Measurements from ENCODE around the gene POMGNT1.
A peak's percentile ranks its signal among the peaks of the same experiment; 100 is the strongest.

Gene POMGNT1

DNA sequence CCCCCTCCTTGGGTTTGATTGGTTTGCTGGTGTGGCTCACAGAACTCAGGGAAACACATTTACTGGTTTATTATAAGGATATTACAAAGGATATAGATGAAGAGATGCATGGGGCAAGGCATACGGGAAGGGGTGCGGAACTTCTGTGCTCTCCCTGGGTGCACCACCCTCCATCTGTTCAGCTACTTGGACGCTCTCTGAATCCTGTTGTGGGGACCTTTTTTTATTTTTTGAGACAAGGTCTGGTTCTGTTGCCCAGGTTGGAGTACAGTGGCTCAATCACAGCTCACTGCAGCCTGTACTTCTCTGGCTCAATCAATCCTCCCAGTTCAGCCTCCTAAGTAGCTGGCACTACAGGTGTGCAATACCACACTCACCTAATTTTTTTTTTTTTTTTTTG, 12.3 kb upstream of the POMGNT1 start:
- DNase-seq (ENCODE audit: low spot score), result no peak

DNA sequence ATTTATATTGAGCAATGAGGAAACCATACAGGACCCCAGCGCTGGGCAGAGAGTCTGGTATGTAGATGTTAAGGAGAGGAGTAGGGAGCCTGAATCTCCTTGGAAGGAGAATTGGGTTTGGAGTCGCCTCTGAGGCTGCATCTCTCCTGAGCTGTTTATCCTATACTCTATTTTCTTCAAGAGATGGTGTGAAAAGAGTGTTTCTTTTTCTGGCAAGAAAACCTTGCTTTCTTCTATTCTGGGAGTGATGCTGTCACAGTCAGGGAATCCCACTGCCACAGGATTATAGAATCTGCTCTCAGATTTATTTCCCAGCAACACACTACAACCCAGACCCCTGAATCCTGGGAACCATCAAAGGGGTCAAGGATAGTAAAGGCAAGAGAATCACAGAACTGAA, 8.2 kb upstream of the POMGNT1 start:
- no peak for DNase-seq (ENCODE audit: low spot score)

DNA sequence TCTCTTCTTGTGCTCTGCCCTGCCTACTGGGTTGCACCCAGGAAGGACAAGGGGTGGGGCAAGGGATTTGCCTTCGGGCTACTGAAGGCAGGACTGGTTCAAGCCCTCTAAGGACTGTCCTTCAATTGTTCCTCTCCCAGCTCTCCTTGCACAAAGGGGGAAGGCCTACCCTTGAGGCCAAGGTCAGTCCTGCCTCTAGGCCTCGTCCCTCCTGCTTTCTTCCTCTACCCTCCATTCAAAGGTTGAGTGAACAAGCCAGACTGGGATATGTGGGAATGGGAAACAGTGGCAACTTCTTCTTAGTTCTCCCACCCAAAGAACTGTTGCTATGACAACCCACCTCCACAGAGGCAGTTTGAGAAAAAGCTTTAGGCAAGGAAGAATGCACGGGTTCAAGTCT, 7.6 kb upstream of the POMGNT1 start:
- DNase-seq (ENCODE audit: low spot score), result no peak

DNA sequence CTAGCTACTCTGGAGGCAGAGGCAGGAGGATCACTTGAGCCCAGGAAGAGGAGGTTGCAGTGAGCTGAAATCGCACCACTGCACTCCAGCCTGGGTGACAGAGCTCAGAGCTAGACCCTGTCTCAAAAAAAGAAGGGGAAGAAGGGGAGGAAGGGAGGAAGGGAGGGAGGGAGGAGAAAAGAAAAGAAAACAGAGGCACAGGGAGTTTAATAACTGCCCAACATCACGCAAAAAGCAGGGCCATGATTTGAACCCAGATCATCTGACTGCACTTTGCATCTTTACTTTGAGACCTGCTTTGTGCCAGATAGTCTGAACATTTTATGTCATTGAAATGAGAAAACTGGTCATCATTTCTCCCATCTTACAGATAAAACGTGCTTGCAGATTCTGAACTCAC, 6.9 kb upstream of the POMGNT1 start:
- DNase-seq (ENCODE audit: low spot score), result no peak

DNA sequence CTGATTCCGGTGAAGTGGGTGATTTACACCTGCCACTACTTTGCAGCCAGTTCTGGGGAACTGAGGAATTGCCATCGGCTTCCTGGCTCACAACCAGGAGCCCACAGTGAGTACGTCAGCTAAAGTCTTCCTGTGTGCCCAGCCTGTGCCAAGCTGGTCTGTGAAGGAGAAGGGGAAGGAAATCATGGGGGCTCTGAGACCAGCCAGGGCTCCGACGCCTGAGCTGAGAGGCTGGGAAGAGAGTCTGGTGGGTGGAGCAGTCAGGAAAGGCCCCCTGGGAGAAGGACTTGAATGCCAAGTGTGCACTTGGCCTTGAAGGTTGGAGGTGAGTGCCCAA, 6.1 kb upstream of the POMGNT1 start:
- no peak for DNase-seq (ENCODE audit: low spot score)

DNA sequence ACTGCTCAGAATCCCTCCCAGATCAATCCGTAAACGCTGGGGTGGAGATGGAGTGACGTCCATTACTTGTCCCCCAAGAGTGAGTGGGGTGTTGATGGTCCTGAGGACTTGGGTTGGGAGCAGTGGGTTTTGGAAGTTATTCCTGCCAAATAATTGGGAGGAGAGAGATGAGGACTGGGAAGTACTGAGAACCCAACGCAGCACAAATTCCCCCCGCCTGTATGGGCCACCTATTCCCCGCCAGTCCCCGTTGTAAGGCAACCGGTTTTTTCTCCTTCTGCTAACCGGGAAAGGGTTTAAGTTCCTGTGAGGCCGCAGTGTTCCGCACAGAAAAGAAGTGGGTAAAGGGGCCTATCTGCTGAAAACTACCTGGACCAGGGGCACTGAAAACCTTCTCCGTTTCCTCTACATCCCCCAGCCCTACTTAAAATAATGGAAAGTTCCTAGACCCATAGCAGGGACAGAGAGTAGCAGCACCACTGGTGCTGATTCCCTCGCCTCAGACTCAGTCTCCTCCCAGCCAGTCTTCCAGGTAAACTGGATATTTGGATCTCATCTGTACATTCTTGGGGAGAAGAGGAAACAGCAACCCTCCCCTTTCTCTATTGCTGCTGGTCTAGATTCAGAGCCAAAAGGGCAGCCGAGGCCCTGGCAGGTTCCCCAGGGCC, 5.6 kb upstream of the POMGNT1 start:
- peak; percentile 39 for DNase-seq (ENCODE audit: low spot score)

DNA sequence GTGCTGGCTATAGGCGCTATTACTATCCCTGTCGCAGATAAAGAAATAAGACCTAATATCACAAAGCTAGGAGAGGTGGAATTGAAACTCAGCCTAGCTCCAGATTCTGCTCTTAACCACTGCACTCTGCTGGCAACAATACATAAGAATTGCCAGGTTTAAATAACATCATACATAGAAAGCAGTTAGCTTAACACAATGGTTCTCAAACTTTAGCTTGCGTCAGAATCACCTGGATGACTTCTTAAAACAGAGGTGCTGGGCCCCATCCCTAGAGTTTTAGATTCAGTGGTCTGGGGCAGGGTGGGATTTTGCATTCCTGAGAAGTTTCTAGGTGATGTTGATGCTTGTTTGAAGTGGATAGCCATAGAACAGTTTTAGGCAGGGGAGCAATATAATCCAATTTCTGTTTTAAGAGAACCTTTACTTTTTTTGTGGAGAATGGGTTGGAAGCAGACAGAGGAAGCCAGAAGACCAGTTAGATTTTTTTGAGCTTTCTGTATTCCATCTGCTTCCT, 1.1 kb upstream of the POMGNT1 start:
- no peak for DNase-seq (ENCODE audit: low spot score)

DNA sequence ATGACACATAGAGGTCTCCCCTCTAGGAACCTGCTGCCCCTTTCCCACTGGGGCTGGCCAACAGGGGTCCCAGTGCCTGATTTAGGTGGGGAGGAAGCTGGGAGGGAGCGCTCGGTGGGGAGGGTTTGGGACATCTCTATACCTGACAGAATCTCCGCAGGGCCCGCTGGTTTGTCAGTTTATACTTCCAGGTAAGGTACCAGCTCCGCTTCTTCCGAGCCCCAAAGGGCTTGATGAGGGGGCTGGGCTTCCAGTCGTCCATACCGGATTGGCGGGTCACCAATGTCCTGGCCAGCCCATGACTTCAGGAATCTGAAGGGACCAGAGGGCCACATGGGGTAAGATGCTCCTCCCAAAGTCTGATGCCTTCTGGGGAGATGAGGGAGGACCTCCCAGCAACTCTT, 672 bp downstream of the POMGNT1 start:
- DNase-seq (ENCODE audit: low spot score), result no peak

DNA sequence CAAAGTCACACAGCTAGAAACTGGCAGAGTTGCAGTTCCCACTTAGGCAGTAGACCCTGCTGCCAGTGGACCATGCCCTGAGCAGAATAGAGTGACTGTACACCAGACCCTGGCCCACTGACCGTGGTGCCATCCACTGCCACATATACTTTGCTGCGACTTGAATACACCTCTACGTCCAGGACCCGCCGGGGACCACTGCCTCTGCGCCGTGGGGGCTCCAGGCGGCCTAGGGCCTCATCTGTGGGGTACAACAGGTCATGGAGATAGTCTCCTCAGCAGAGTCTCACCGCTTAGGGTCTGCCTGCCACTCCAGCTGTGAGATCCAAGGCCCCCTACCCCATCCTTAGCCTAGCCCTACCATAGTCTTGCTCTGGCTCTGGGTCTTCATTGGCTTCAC, 1.6 kb downstream of the POMGNT1 start:
- no peak for DNase-seq (ENCODE audit: low spot score)

DNA sequence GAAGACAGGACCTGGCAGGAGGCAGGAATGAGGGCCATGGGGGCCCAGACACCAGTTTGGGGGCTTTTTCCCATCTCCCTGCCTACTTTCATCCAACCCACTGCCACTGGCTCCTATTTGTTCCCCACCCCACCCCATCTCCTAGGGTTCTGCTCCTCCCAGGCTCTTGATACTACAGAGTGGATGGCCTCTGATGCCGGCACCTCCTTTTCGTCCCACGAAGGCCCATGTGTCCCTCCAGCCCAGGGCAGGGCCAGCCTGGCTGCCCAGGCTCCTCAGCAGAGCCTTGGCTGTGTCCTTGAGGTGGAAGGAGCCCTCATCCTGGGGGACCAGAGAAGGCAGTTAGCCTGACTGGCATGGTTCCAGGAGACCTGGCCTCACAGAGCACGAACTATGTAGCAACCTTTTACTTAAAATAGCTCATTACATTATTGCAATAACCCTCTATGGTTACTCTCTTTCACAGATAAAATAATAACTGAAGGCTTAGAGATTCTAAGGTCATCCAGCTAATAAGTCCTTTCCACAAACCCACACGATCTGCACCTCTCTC, 3.5 kb downstream of the POMGNT1 start:
- DNase-seq (ENCODE audit: low spot score), result no peak

DNA sequence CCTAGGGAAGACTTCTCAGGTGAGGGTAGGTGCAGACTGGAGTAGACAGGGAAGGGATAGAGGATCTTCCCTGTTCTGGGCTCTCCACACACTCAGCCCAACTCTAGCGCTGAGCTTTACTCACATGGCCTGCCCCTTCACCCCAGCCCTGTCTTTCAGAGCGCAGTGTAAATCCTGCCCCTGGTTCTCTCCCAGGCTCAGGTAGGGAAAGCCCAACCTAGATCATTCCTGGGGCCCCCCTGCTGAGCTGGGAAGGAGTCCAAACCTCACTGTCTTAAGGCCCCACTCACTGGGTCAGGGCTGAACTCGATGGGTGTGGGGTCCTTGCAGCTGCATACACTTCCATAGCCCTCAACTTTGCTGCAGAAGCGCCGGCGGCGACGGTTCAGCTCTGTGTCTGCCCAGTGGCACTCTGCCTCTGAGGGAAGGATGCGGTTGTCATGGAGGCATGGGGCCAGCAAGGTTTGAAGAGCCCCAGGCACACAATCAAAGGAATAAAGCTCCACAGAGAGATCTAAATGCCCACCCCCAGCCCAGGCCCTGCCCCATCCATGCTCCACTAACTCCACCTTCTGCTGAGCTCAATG, 4.2 kb downstream of the POMGNT1 start:
- no peak for DNase-seq (ENCODE audit: low spot score)

DNA sequence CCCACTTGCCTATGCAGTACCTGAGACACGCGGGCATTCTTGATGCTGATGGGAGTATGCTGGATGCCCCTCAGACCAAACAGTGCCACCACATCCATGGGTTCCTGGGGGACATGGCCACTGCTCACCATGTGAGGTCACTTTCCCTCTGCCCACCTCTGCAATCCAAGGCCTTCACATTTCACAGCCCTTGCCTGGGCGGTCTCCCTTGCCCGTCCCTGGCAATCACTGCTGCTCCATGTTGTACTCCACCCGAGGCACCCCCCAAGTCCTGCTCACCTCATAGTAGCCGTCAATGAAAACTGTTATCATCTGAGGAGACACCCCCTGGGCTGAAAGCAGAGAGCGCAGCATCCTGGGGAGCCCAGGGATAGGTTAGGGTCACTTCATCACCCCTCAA, 4.9 kb downstream of the POMGNT1 start:
- DNase-seq (ENCODE audit: low spot score), result no peak

DNA sequence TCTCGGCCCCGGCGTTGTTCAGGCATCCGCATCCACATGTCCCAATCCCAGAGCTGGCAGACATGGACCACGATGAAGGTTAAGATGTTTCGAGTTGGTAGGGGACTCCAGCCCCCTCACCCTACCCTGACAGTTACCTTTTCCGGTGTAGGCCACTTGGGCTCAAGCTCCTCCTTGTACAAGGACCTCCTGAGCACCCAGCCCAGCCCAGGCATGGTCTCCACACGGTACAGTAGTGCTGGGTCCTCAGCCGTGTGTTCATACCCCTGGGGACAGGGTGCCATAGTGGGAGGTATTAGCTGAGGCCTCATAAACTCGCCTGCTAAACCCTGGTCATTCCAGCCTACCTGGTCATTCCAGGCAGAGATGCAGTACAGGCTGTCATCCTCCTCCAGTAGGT, 6.1 kb downstream of the POMGNT1 start:
- DNase-seq (ENCODE audit: low spot score), result no peak

DNA sequence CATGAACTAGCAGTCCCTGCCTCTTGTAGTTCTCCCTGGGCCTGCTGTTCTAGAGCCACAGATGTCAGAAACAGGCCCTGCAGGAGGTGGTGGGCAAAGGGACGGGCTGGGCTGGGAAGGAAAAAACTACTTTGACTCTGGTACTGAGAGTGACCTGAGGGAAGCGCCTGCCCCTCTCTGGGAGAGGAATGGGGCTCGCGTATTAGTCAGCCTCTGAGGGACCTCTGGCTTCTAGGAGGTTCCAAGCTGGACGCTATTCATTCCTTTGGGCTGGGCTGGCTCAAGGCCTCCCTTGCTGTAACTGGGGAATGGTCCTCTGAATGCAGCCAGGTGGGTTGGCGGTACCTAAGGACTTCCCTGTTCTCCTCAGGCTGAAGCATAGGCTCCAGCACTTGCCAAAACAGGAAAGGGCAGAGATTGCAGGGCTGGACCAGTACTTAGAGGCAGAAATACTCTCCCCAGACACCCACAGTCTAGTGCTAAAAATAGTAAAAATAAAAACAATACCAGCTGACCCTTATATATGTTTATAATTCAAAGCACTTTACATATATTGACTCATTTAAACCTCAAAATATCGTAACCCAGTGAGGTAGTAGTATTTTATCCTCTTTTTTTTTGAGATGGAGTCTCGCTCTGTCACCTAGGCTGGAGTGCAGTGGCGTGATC, 7.1 kb downstream of the POMGNT1 start:
- DNase-seq (ENCODE audit: low spot score), result no peak

DNA sequence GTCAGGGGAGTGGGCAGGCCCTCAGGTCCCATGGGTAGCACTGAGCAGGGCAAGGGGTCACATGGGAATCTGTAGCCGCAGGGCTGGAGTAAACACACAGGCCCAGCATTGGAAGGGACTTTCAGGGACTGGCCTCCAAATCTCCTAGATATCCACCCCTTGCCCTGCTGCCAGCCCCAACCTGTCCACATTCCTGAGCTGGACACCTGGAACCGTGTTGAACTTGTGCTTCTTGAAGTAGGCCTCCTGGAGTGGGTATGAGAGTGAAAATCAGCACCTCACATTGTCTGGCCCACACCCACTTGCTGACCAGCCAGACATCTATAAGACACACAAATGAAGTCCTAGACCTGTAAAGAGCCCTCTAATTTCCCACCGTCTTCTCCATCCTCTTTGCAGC, 7.7 kb downstream of the POMGNT1 start:
- no peak for DNase-seq (ENCODE audit: low spot score)

DNA sequence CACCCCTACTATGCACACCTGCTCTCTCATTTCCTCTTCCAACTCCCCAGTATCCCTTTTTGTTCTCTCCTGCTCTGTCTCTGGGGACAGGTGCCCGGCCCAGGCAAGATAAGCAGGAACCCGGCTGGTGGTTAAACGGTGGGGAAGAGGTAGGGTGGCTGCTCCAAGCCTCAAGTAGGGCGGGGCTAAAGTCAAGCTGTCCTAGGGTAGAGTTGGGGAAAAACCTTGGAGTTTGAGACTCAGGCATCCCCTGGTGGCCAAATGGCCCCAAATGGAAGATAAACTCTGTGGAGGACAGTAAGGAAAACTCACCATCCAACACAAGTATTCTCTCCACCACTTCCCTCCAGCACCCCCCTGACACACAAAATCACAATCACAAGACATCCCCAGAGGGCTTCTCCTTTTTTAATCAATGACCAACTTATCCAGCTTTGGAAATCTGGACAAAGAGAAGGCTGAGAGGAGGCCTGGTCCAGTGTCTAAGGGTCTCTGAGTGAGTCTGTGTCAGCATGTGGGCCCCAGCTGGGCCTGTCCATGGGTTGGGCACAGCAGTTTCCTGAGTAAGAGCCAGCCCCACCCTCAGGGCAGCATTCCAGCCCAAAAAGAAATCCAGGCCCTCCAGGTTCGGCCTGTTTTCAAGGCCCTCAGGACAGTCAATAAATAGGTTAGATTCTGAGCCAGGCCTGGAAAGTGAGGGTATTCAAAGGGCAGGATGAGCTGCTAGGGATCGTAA, 9.8 kb downstream of the POMGNT1 start:
- DNase-seq (ENCODE audit: low spot score), result peak; percentile 80

DNA sequence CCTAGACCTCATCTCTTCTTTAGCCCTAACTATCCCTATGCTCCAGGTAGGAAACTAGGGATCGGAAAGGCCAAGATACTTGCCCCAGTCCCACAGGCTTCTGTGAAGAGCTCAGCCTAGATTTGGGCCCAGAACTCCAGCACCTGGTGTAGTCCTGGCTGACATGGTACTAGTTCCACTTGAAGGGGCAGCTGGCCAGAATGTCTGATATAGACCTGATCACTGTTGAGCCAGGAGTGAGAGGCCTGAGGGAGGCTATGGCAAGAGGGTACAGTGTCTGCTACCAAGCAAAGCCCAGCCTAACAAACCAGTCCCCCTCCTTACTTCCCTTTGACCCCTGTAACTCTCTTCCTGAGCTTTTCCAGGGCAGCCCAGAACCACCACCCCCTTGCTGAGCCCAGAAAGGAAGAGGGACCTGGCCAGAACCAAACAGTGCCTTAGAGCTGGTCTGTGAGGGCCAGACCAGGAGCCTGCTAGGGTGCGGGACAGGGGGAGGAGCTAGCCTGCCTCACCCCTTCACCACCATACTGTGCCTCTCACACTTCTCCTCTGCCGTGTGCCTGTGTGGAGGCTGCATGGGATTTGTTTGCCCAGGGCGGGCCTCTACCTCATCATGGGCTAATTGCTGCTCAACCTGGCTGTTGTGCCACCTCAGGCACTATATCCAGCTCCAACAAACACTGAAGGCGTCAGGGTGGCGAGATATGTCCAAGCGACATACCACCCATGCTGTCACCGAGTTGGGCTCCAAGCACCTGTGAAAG, 10.9 kb downstream of the POMGNT1 start:
- no peak for DNase-seq (ENCODE audit: low spot score)

DNA sequence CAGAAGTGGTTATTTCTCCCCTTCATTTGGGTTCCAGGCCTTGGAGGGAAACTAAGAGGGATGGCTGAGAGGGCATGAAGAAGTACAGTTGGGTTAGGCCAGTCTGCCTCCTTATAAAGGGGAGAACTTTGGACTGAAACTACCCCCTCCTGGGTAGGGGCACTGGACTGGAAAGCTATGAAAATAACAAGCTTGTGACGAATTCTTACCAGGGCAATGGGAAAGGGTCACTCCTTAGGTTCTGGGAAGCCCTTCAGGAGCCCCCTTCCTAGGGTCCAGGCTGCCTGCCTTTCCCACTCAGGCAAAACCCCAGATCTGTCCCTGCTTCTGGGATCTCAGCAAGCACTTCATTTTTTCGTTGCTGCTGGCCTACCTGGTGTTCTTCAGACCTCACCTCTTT, 12.2 kb downstream of the POMGNT1 start:
- DNase-seq (ENCODE audit: low spot score), result no peak

DNA sequence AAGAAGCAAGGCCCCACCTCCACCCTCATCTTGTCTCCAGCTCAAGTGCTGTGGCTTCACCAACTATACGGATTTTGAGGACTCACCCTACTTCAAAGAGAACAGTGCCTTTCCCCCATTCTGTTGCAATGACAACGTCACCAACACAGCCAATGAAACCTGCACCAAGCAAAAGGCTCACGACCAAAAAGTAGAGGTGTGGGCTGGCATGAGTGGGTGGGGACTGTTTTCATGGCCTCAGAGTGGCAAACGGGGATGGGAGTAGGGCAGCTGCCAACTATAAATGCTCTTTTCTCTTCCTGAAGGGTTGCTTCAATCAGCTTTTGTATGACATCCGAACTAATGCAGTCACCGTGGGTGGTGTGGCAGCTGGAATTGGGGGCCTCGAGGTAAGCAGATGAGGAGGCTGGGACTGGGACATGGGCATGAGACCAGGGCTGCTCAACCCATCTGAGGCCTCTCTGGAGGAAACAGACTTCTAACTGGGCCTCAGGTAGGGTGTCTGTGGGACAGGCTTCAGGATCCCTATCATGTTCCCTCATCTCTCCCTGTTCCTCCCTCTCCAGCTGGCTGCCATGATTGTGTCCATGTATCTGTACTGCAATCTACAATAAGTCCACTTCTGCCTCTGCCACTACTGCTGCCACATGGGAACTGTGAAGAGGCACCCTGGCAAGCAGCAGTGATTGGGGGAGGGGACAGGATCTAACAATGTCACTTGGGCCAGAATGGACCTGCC, 13.1 kb downstream of the POMGNT1 start:
- DNase-seq (ENCODE audit: low spot score), result no peak

DNA sequence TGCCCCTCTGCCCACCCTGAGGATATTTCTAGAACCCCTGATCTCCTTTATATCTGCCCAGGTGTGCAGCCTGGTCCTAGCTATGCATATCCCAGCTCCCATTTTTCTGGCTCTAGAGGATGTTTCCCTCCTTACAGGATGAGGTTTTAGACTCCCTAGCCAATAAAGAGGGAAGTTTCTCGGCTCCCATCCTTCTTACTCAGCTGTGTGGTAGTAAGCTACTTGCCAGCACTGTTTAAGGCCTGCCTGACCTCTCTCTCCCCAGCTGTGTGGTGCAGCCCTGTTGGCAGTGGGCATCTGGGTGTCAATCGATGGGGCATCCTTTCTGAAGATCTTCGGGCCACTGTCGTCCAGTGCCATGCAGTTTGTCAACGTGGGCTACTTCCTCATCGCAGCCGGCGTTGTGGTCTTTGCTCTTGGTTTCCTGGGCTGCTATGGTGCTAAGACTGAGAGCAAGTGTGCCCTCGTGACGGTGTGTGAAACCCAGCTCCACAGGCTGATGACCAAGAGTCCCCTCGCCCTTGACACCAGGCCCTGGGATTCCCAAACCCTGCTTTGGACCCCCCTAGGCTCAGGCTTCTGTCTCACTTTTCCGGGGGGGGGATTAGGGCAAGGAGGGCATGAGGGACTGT, 14.2 kb downstream of the POMGNT1 start:
- DNase-seq (ENCODE audit: low spot score), result no peak
